Activated T-cell treated with anti-CD3 and anti-CD28 coated beads, Interleukin-2, amount 50 U/mL, for 24 hours (primary cell): ENCODE results near the gene CTSG.
"Not testable (repeated sequence)": the region's sequence is repeated elsewhere in the genome, so short reads cannot be mapped to it uniquely, and the experiment has no call there.

Source experiments
- DNase-seq: peaks from one replicate; pipeline ENCODE4 v3.0.0-alpha.2; 2020
- H3K27ac Mint-ChIP-seq: 2 replicates; pipeline ENCODE4 v1.8.0; 2020; ENCODE audit warnings: mild to moderate bottlenecking, mixed read lengths
- H3K27me3 Mint-ChIP-seq: 2 replicates; pipeline ENCODE4 v1.8.0; 2020; ENCODE audit warnings: mixed read lengths
- H3K36me3 Mint-ChIP-seq: 2 replicates; pipeline ENCODE4 v1.8.0; 2020; ENCODE audit warnings: low read depth, mixed read lengths
- H3K4me1 Mint-ChIP-seq: 2 replicates; pipeline ENCODE4 v1.8.0; 2020; ENCODE audit warnings: low read depth, mixed read lengths
- H3K4me3 Mint-ChIP-seq: 2 replicates; pipeline ENCODE4 v1.8.0; 2020; ENCODE audit warnings: mild to moderate bottlenecking, moderate library complexity, mixed read lengths
- H3K9me3 Mint-ChIP-seq: 2 replicates; pipeline ENCODE4 v1.8.0; 2020; ENCODE audit warnings: mixed read lengths

CTSG gene

DNA sequence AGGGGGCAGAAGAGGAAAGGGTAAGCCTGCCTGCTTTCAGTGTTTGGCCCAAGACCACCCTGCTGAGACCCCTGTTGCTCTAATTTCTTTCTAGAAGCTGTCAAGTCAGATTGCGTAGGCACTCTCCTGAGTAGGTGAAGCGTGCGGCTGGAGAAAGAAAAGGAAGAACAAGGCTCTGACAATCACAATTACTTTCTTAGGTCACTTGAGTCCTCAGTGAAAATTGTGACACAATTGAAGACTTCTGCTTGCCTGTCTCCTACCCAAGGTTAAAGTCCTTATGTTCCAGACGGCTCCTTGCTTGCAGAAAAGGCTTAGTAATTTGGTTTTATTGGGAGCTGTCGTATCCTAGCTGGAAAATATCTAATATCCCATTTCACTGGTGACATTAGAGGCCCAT is 721 bp upstream of the CTSG start:
- no peak overlapping the region for H3K27ac Mint-ChIP-seq
- H3K4me1 Mint-ChIP-seq: no peaks in the 10 kb centered on the region
- H3K4me3 Mint-ChIP-seq: no peak overlapping the region
- DNase-seq: no peak
- no peaks in the 10 kb centered on the region for H3K9me3 Mint-ChIP-seq
- H3K27me3 Mint-ChIP-seq: peaks cover 2% of the 10 kb centered on the region
- H3K36me3 Mint-ChIP-seq: no peaks in the 10 kb centered on the region

DNA sequence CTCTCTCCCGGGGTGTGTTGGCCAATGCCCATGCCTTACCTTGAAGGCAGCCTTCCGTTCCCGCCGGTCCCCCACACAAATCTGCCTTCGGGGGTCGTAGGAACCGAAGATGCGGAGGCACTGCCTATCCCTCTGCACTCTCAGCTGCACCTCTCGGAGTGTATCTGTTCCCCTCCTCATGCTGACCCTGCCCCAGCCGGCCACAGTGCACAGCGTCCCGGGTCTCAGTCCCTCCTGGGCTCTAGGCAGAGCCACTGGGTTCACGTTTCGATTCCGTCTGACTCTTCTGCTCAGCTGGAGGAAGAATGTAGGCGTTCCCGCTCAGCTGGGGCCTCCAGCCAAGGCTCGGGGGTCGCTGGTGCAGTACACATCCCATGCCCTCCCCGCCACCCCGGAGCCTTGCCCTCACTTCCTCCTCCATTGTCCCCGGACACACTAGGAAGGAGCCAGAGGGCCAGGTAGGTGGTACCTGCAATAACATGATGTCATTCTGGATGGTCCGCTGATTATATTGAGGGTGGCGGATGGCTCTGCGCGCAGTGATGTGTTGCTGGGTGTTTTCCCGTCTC is 1.8 kb downstream of the CTSG start:
- Mint-ChIP-seq H3K36me3 (no peaks in the 10 kb centered on the region), H3K4me1 (no peaks in the 10 kb centered on the region), H3K27ac (no peak overlapping the region), H3K27me3 (peaks cover 4% of the 10 kb centered on the region), H3K9me3 (no peaks in the 10 kb centered on the region), H3K4me3 (no peak overlapping the region)
- no peak for DNase-seq

DNA sequence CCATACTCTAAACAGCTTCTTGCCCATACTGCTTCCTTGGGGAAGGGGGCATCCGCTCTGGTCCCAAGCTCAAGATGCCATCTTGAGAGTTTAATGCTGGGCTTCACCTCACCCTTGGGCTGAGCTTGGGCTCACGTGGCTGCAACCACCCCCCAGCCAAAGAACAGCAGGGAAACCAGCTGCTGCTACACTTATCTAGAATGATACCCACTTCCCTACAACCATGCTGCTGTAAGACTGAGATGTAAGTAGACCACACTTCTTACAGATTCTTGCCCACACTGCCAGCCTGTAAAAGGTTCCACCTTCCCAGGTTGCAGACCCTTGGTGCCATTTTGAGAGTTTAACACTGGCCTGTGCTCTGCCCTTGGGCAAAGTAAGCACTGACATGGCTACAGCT is 9.7 kb downstream of the CTSG start:
- H3K4me3 Mint-ChIP-seq: no peak overlapping the region
- no peak for DNase-seq
- peaks cover 26% of the 10 kb centered on the region for H3K9me3 Mint-ChIP-seq
- no peaks in the 10 kb centered on the region for H3K4me1 Mint-ChIP-seq
- H3K27ac Mint-ChIP-seq: no peak overlapping the region
- H3K27me3 Mint-ChIP-seq: peaks cover 2% of the 10 kb centered on the region
- no peaks in the 10 kb centered on the region for H3K36me3 Mint-ChIP-seq

DNA sequence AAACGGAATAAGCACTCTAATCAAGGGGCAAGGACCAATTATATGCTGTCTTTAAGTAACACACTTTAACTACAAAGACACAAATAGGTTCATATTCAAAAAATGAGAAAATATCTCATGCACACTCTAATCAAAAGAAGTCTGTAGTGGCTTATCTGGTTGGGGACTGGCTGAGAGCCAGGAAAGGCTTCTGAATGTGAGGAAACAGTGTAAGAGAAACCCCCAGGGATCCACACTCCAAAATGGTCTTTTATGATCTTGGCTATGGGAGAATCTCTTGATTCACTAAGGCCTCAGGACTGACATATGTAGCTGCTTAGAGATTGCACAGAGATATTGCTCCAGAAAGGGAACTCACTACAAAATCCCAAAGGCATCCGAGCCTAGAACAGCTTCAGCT is 10.3 kb downstream of the CTSG start:
- peaks cover 4% of the 10 kb centered on the region for H3K27me3 Mint-ChIP-seq
- no peaks in the 10 kb centered on the region for H3K4me1 Mint-ChIP-seq
- H3K27ac Mint-ChIP-seq: no peak overlapping the region
- peaks cover 26% of the 10 kb centered on the region for H3K9me3 Mint-ChIP-seq
- no peak for DNase-seq
- H3K4me3 Mint-ChIP-seq: no peak overlapping the region
- H3K36me3 Mint-ChIP-seq: no peaks in the 10 kb centered on the region

DNA sequence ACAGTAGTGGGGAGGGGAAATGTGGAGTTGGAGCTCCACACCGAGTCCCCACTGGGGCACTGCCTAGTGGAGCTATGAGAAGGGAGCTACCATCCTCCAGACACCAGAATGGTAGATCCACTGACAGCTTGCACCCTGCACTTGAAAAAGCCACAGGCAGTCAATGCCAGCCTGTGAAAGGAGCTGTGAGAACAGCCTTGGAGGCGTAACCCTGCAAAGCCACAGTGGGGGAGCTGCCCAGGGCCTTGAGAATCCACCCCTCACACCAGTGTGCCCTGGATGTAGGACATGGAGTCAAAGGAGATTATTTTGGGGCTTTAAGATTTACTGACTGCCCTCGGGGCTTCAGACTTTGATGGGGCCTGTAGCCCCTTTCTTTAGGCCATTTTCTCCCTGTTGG is 12.5 kb downstream of the CTSG start:
- no peak for DNase-seq
- Mint-ChIP-seq H3K4me1 (no peaks in the 10 kb centered on the region), H3K27ac (no peak overlapping the region), H3K9me3 (peaks cover 26% of the 10 kb centered on the region), H3K27me3 (peaks cover 14% of the 10 kb centered on the region), H3K36me3 (no peaks in the 10 kb centered on the region), H3K4me3 (no peak overlapping the region)

GRCh38 chr14:24556756-24557155 is 19.3 kb downstream of the CTSG start:
- H3K36me3 Mint-ChIP-seq: no peaks in the 10 kb centered on the region

GRCh38 chr14:24549064-24549463 is 27.0 kb downstream of the CTSG start:
- DNase-seq, H3K27ac Mint-ChIP-seq, H3K4me3 Mint-ChIP-seq, H3K36me3 Mint-ChIP-seq, H3K4me1 Mint-ChIP-seq: not testable (repeated sequence)
- H3K27me3 Mint-ChIP-seq: peaks cover 13% of the 10 kb centered on the region
- peaks cover 56% of the 10 kb centered on the region for H3K9me3 Mint-ChIP-seq

More at GRCh38 chr14:24556756-24557155, 19.3 kb downstream of the CTSG start:
- DNase-seq: no peak
- Mint-ChIP-seq H3K27ac (no peak overlapping the region), H3K9me3 (peaks cover 6% of the 10 kb centered on the region), H3K27me3 (peaks cover 18% of the 10 kb centered on the region), H3K4me3 (no peak overlapping the region), H3K4me1 (no peaks in the 10 kb centered on the region)

DNA sequence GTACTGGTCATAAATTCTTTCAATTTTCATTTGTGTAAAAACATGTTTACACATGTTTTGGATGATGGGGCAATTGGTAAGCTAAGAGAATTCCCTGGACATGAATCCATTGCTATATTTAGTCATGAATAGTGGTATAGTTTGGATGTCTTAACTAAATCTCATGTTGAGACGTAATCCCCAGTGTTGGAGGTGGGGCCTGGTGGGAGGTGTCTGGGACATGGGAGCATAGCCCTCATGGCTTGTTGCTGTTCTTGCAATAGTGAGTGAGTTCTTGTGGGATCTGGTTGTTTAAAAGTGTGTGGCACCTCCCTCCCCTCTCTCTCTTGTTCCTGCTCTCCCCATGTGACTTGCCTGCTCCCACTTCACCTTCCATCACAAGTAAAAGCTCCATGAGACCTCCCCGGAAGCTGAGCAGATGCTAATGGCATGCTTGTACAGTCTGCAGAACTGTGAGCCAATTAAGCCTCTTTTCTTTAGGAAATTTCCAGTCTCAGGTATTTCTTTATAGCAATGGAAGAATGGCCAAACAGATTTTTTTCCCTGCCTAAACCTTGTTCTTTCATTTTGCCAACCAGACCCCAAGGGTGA is 33.6 kb downstream of the CTSG start:
- H3K9me3 Mint-ChIP-seq: peaks cover 29% of the 10 kb centered on the region
- no peak for DNase-seq

GRCh38 chr14:24535737-24536136 is 40.3 kb downstream of the CTSG start:
- H3K4me1 Mint-ChIP-seq: peaks cover 7% of the 10 kb centered on the region
- no peak overlapping the region for H3K27ac Mint-ChIP-seq
- no peak overlapping the region for H3K4me3 Mint-ChIP-seq
- H3K36me3 Mint-ChIP-seq: no peaks in the 10 kb centered on the region
- H3K9me3 Mint-ChIP-seq: peaks cover 1% of the 10 kb centered on the region
- DNase-seq: no peak
- peaks cover 19% of the 10 kb centered on the region for H3K27me3 Mint-ChIP-seq

More for the DNA sequence above, 33.6 kb downstream of the CTSG start:
- H3K36me3 Mint-ChIP-seq: peaks cover under 1% of the 10 kb centered on the region
- H3K4me3 Mint-ChIP-seq: no peak overlapping the region
- peaks cover 25% of the 10 kb centered on the region for H3K27me3 Mint-ChIP-seq
- H3K4me1 Mint-ChIP-seq: no peaks in the 10 kb centered on the region
- H3K27ac Mint-ChIP-seq: no peak overlapping the region

- peaks cover 7% of the 10 kb centered on the region for H3K4me1 Mint-ChIP-seq
- no peaks in the 10 kb centered on the region for H3K36me3 Mint-ChIP-seq
- H3K4me3 Mint-ChIP-seq: no peak overlapping the region
- H3K9me3 Mint-ChIP-seq: peaks cover 1% of the 10 kb centered on the region
- DNase-seq: no peak
- no peak overlapping the region for H3K27ac Mint-ChIP-seq
- H3K27me3 Mint-ChIP-seq: peaks cover 19% of the 10 kb centered on the region
Observed at GRCh38 chr14:24534286-24534685, 41.8 kb downstream of the CTSG start.

DNA sequence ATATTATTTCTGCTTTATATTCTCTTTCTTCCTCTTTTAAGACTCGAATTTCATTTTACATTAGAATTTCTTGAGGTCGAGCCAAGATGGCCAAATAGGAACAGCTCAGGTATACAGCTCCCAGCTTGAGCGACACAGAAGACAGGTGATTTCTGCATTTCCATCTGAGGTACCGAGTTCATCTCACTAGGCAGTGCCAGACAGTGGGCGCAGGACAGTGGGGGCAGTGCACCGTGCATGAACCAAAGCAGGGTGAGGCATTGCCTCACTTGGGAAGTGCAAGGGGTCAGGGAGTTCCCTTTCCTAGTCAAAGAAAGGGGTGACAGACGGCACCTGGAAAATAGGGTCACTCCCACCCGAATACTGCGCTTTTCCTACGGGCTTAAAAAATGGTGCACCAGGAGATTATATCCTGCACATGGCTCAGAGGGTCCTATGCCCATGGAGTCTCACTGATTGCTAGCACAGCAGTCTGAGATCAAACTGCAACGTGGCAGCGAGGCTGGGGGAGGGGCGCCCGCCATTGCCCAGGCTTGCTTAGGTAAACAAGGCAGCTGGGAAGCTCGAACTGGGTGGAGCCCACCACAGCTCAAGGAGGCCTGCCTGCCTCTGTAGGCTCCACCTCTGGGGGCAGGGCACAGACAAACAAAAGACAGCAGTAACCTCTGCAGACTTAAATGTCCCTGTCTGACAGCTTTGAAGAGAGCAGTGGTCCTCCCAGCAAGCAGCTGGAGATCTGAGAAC is 50.0 kb downstream of the CTSG start:
- H3K36me3 Mint-ChIP-seq, H3K4me1 Mint-ChIP-seq, H3K27ac Mint-ChIP-seq, DNase-seq, H3K4me3 Mint-ChIP-seq, H3K9me3 Mint-ChIP-seq: not testable (repeated sequence)
- H3K27me3 Mint-ChIP-seq: peaks cover 17% of the 10 kb centered on the region
